ENCODE measurements around the gene CNOT3. TPM values are rescaled to one million over a fixed set of nuclear protein-coding genes. Genes with fewer than 3 reads are reported as not detected.

Gene CNOT3
- total RNA-seq, 1 experiment from 2014 or later, result 41.1 TPM

DNA sequence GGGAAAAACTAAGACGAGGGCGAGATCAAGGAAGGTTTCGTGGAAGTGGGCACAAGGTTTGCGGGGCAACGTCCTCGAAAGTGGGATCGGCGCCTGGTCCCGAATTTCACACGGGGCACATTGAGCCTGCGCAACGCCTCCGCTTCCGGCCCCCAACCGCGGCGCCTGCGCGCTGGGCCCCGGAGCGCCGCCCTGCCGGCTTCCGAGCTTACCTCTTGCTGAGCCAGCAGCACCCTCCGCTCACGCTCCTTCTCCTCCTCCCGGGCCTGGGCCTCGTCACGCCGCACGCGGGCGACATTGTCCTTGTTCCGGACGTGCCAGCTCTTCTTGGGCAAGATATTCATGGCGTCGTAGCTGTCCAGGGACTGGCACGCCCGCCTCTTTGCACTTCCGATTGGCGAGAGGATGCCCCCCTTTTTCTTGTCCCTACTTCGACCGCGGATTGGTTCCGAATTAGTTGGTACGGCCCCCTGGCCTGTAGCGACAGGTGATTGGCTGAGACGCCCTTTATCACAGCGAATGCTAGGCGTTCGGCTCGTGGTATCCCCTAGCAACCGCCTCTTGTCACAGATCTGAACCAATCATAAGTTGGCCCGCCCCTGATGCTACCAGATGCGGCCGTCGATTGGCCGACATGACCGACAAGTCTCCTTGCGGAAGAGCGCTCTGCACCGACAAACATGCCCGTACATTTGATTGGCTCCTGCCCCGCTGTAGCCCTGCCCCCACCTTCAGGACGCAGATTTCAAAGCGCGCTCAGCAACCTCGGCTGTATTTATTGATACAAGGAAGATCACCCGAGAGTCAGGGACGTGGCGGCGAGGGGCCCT is 22.0 kb downstream of the CNOT3 start, which contains the start of gene LENG1:
Gene LENG1 (minus strand): TSS at position 370 of the 830 bp plus-strand sequence. CDS start 26 bp downstream, at position 344.
- H4K20me1 ChIP-seq (ENCODE audit: low read length), result no peaks in the 10 kb centered on the region
- POLR2A ChIA-PET (ENCODE audit: unreplicated experiment), result interaction anchor here (0.6 to 1.6 kb wide), 6 partner anchors 10 to 34 kb away, joined by 3 to 5 read pairs (median 4); partner anchors contain the start of genes CNOT3 and MBOAT7
- peaks cover 23% of the 10 kb centered on the region for H3K79me2 ChIP-seq (ENCODE audit: low read length)
- ATAC-seq, result peak; percentile 81
- intact Hi-C loops (cut with micrococcal nuclease), result loop anchor here (1.0 to 5.0 kb wide), 3 partner anchors 22 to 43 kb away; partner anchors contain the start of genes CNOT3, RPS9 and TSEN34
- peaks cover 38% of the 10 kb centered on the region for H3K4me1 ChIP-seq (ENCODE audit: insufficient read depth, low read length)
- H3K9me3 ChIP-seq (ENCODE audit: low read length), result no peaks in the 10 kb centered on the region
- H3K36me3 ChIP-seq (ENCODE audit: low read depth, low read length), result peaks cover 20% of the 10 kb centered on the region
- CTCF ChIA-PET, result interaction anchor here (0.5 to 1.9 kb wide), 3 partner anchors 12 to 132 kb away, joined by 3 to 10 read pairs (median 4); partner anchors contain the start of gene CNOT3
- no peaks in the 10 kb centered on the region for H3F3A ChIP-seq (ENCODE audit: low read length, unreplicated experiment)
- H3K27me3 ChIP-seq (ENCODE audit: low read length), result no peaks in the 10 kb centered on the region
- H3K4me3 ChIP-seq (ENCODE audit: low read length), result peak within 1 kb of the TSS; percentile 71
- H2AFZ ChIP-seq (ENCODE audit: low read length), result peak within 1 kb of the TSS; percentile 70
- peak within 1 kb of the TSS; percentile 72 for H3K27ac ChIP-seq (ENCODE audit: low read length)
- TF ChIP-seq, protein P1, sequence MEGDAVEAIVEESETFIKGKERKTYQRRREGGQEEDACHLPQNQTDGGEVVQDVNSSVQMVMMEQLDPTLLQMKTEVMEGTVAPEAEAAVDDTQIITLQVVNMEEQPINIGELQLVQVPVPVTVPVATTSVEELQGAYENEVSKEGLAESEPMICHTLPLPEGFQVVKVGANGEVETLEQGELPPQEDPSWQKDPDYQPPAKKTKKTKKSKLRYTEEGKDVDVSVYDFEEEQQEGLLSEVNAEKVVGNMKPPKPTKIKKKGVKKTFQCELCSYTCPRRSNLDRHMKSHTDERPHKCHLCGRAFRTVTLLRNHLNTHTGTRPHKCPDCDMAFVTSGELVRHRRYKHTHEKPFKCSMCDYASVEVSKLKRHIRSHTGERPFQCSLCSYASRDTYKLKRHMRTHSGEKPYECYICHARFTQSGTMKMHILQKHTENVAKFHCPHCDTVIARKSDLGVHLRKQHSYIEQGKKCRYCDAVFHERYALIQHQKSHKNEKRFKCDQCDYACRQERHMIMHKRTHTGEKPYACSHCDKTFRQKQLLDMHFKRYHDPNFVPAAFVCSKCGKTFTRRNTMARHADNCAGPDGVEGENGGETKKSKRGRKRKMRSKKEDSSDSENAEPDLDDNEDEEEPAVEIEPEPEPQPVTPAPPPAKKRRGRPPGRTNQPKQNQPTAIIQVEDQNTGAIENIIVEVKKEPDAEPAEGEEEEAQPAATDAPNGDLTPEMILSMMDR (conservative IDR thresholded peaks at IDR 0.05; ENCODE audit: low read depth, low read length), result peak; percentile 34; the same call in 1 of the 2 replicates
- TF ChIP-seq EZH2phosphoT487 (IDR thresholded peaks at IDR 0.05; ENCODE audit: borderline replicate concordance, low read length), result no peak
- DNase-seq, result peak; percentile 100
- peak within 1 kb of the TSS; percentile 75 for H3K9ac ChIP-seq (ENCODE audit: low read length)
- no peaks in the 10 kb centered on the region for H3K9me2 ChIP-seq (replicated peaks; ENCODE audit: low read length)
- peak within 1 kb of the TSS; percentile 84 for H3K4me2 ChIP-seq (ENCODE audit: low read length)
- no TSS peak for BruUV-seq (replicated peaks)

DNA sequence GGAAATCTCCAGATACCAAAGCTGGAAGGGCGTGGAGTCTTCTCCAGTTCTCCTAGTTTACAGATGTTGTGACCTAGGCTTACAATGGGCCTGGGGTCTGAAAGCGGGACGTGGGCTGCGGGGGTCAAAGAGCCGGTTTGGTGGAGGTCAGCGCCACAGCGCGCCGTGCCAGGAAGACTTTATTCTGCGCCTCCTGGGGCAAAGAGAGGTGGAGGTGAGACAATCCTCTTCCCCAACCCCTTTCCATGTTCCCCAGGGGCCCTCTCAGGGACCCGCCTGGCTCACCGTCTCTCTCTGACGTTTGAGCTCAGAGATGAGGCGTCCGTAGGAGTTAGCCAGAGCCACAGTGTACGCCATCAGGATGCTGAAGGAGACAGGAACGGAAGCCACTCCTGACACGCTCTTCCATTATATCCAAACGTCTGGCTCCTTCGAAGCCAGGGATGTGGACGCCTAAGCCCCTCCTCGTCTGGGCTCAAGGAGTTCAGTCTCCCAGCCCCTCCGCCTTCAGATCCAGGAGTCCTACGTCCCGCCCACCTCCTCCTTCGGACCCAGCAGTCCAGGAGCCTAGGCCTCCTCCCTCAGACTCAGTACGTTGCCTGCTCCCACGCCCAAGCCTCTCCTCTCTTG is 22.7 kb downstream of the CNOT3 start:
- TF ChIP-seq, protein P1 (conservative IDR thresholded peaks at IDR 0.05; ENCODE audit: low read depth, low read length), result no peak
- TF ChIP-seq EZH2phosphoT487 (IDR thresholded peaks at IDR 0.05; ENCODE audit: borderline replicate concordance, low read length) (no peak), EZH2 (IDR thresholded peaks at IDR 0.05; ENCODE audit: low read length, unreplicated experiment) (no peak)
- Histone ChIP-seq H3K79me2 (ENCODE audit: low read length) (peaks cover 23% of the 10 kb centered on the region), H4K20me1 (ENCODE audit: low read length) (no peaks in the 10 kb centered on the region), H3K9me2 (replicated peaks; ENCODE audit: low read length) (no peaks in the 10 kb centered on the region), H3K27me3 (ENCODE audit: low read length) (no peaks in the 10 kb centered on the region), H3K36me3 (ENCODE audit: low read depth, low read length) (peaks cover 14% of the 10 kb centered on the region), H3K9me3 (ENCODE audit: low read length) (no peaks in the 10 kb centered on the region), H3K4me1 (ENCODE audit: insufficient read depth, low read length) (peaks cover 38% of the 10 kb centered on the region), H3K4me3 (ENCODE audit: low read length) (peak overlapping the region; percentile 71), H3K4me2 (ENCODE audit: low read length) (peak overlapping the region; percentile 82), H3K27ac (ENCODE audit: low read length) (peak overlapping the region; percentile 36), H3F3A (ENCODE audit: low read length, unreplicated experiment) (no peaks in the 10 kb centered on the region), H2AFZ (ENCODE audit: low read length) (peak overlapping the region; percentile 69), H3K9ac (ENCODE audit: low read length) (peak overlapping the region; percentile 62)
- peak; percentile 43 for DNase-seq
- intact Hi-C loops (cut with micrococcal nuclease), result loop anchor here (5.0 kb wide), 1 partner anchor 42 kb away; the partner anchor contains the start of gene RPS9
- BruUV-seq (replicated peaks), result TSS peak; percentile 38
- ChIA-PET CTCF (interaction anchor here (0.5 to 1.9 kb wide), 2 partner anchors 23 to 132 kb away, joined by 4 to 10 read pairs; partner anchors contain the start of gene CNOT3), POLR2A (ENCODE audit: unreplicated experiment) (interaction anchor here (0.6 to 1.6 kb wide), 5 partner anchors 9 to 33 kb away, joined by 3 to 5 read pairs (median 4); partner anchors contain the start of genes CNOT3 and MBOAT7)
- ATAC-seq, result peak; percentile 3
